ENCODE measurements around the gene COL1A2.

Gene COL1A2

DNA sequence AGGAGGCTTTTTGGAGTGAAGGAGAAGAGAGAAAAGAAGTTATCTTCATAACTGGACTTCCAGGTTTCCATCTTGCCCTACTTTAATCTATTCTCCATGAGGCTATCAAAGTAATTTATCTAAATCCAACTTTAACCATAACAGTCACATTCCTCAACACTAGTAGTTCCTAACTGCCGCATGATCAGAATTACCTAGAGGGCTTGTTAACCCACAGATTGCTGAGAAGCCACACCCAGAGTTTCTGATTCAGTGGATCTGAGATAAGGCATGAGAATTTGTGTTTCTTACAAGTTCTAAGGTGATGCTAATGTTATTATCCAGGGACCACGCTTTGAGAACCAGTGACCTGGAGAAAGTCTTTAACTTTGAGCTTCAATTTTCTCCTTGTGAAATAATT lies 8.3 kb upstream of the COL1A2 start:
- DNase-seq = no peak

DNA sequence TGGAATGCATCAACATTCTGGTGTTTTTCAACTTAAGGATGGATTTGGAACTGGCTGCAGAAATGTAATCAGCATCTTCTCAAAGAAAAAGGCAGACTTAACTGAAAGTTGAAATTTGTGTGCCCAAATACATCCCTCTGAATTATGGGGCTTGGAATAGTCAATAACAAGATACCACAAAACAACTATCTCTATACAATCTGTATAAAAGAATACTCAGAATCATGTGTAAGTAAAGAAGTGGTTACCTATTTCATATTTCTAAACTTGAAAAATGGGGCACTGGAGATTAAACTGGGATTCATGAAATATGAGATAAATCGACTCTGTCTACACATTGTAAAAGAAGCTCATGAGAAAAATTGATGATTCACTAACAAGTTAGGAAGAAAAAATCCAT lies 6.2 kb upstream of the COL1A2 start:
- no peak for DNase-seq

DNA sequence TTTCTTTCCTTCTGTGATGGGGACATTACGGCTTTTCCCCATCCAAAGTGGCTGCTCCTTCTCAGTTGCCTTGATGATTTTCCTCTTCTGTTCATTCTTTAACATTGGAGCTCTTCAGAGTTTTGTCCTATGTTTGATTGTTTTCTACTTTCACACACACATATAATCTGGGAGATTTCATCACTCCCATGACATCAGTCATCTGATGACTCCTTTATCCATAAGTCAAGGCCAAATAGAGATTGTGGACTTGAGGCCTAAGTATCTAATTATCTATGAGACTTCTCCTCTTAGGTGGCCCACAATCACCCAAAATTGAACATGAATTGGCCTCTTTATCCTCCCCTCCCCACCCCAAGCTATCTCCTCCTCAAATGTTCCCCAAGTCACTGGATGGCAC lies 5.3 kb upstream of the COL1A2 start:
- no peak for DNase-seq

DNA sequence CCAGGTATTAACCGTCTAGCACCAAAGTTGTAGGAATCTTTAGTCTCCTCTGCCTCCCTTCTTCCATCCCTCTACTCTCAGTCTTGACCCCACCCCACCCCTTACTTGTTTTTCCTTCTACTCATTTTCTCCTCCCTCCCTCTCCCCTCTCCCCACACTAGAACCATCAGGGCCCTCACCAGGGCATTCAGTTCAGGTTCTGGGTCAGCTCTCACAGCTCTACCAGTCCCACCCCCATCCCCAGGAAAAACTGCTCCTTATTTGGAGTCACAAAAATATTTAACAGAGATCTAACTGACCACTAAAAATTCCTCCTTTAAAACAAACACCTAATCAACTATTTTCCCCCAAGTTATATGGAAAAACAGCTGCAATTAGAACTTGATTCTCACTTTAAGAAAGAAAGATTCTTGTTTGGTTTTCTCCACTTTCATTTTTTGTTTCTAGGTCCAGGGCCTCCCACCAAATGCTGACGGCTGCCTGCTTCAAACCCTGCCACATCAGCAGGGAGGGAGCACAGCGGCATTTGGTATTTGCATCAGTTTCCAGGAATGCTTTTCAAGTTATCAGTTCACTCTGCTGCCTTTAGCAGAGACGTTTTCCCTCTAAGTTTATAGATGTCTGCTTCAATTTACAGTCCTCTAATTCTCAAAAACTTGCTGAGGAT lies 2.8 kb upstream of the COL1A2 start:
- DNase-seq = no peak

DNA sequence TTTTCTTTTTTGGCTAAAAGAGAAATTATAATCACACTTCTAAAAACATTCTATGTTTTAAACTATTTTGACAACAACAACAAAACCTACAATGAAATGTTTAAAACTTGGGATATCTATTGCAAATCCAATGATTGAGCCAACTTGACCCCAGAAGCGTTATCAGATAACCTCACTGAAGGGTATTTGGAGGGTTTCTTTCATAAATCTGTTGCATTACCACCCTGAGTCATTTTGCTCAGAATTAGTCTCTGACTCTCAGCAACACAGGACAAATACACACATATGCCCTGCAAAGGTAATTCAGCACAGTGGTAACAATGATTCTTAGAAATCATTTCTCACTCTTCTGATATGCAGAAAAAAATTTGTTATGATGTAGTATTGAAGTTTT lies 2.3 kb upstream of the COL1A2 start:
- no peak for DNase-seq

DNA sequence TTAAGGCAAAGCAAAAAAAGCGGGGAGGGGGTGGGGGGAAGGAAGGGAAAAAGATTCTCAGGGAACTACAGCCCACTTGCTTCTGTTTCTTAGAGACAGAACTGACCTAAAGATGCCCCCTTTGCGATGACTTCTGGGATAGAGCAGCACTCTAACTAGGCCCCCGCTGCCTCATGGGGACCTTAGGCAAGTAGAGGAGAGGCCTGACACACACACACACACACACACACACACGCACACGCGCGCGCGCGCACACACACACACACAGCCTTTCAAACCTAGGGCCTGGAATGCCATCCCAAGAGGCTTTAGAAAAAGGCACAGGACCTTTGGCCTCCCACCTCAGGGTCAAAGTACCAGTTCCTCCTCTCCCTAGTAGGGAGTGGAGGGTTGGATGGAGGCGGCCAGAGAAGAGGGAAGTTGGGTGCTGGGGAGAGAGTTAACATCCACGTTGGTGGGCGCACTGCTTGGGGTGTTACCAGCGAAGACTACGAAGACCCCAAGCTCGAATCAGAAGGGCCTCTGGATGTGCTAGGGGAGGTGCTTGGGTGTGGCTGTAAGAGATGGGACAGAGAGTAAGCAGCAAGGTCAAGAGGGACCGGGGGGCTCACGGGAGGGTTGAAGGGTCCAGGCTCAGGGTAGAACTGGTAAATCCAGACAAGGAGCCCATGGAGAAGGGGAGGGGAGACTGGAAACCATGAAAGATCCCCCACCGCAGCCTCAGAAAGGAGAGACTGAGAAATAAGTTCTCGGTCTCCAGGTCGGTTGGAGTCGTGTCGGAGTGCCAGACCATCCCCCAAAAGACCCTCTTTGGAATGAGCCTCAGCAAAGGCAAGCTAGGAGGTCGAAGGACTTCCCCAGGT lies 1.2 kb upstream of the COL1A2 start:
- no peak for DNase-seq

DNA sequence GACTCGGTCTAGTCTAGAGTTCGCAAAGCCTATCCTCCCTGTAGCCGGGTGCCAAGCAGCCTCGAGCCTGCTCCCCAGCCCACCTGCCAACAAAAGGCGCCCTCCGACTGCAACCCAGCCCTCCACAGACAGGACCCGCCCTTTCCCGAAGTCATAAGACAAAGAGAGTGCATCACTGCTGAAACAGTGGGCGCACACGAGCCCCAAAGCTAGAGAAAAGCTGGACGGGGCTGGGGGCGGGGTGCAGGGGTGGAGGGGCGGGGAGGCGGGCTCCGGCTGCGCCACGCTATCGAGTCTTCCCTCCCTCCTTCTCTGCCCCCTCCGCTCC lies 622 bp upstream of the COL1A2 start:
- DNase-seq = no peak

DNA sequence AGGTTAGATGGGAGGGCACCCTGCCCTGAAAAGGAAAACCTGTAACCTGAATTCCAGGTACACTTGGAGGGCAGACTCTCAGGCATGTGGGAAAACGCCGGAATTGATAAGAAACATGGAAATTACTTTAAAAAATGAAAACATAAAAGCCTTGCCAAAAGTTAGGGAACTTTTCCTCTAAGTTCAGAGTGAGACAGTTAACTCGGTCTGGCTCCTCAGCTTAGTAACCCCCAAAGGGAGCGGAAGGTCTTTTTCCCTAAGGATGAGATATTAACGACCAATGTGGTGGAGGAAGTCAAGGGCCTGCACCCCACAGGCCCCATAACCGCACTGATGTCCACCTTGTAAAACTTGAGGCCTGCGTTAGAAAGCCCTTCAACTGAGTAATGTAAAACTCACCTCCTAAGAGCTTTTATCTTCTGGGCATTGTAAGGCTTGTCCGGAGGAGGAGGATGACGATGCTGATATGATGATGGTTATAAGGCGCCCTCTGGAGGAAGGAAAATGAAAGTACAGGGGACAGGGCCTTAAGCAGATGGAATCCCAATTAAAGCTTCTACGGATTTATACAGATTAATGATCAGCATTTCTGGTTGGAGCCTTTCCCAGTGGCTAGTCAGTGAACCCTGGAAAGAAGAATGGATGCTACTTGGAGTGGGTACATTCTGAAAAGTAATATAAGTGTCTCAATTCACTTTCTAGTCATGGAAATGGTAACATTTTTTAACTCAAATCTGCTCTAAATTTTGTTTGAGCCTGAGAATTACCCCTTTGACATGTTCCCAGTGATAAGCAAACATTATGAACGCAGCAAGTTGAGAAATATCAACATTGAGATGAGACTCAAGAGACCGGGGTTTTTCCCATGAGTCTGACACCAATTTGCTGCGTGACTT lies 694 bp downstream of the COL1A2 start:
- DNase-seq = no peak

DNA sequence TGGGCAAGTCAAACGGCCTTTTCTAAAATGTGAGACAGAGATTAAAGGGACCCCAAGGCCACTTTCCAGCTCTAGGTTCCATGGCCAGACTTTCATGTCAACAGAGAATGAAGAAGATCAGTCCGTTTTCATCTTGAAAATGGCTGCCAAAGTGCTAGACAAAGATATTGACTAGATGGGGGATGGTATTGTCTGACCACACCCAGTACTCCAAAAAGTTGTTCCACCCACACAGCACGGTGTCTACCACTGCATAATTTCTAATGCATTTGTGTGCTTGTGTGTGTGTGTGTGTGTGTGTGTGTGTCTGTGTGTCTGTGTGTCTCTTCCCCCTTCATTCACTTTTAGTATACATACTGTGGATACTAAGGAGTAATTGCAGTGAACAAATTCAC lies 1.3 kb downstream of the COL1A2 start:
- no peak for DNase-seq

DNA sequence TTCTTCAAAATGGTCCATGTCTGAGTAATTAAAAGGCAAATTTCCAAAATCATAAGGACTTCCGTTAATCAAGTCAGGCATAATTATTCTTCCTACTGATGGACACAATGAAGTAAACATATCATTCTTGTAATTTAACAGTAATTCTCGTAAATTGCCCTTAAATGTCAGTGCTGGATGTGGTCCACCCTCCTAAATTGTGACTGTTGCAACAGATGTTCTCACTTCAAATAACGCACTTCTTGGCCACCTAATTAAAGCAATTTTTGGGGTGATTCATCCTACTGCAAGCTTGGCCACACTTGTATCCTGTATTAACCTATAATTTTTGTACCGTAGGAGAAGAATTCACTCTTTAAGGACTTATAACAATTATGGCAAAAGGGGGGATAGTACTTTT lies 1.9 kb downstream of the COL1A2 start:
- DNase-seq = no peak

DNA sequence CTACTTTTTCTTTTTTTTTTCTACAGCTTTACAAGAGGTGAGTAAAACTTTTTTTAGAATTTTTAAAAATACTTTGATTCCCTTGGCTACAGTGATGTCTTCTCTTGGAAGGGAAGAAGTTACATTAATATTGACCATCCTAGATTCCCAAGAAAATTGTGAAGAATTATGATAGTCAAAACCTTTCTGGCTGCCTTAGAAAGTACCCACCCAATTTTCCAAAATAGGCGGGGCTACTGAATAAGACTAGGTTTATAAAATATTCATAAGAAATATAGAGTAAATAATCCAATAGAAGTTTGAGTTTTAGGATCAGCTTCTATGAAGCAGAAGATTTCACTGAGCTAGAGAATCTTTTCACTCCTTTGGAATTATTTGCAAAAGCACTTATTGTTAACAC lies 3.0 kb downstream of the COL1A2 start:
- no peak for DNase-seq

DNA sequence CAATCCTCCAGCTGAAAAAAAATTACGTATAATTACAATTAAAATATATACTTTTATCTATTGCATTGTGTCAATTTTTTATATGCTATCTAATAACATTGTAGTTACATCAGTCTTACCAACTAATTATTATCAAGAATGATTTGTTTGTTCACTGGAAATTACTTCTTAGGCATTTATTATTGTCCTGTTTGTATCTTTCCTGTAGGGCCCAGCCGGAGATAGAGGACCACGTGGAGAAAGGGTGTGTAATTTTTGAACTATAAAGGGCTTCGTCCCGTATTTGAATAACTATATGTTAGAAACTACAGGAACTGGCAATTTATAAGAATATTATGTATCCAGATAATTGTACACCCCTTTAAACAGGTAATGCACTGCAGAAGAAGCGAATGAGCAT lies 4.1 kb downstream of the COL1A2 start:
- no peak for DNase-seq

DNA sequence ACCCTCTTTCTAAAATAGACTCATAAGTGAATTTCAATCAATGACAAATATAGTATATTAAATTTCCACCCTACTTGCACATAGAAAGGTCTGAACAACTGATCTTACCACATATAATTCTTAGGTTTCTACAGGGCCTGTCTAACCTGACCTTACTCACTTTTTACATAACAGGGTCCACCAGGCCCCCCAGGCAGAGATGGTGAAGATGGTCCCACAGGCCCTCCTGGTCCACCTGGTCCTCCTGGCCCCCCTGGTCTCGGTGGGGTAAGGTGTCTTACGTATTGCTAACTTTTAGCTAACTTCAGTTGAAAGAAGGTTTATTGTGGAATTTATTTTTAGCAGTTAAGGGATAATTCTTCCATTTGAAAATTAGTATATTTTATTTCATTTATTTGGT lies 5.3 kb downstream of the COL1A2 start:
- no peak for DNase-seq

DNA sequence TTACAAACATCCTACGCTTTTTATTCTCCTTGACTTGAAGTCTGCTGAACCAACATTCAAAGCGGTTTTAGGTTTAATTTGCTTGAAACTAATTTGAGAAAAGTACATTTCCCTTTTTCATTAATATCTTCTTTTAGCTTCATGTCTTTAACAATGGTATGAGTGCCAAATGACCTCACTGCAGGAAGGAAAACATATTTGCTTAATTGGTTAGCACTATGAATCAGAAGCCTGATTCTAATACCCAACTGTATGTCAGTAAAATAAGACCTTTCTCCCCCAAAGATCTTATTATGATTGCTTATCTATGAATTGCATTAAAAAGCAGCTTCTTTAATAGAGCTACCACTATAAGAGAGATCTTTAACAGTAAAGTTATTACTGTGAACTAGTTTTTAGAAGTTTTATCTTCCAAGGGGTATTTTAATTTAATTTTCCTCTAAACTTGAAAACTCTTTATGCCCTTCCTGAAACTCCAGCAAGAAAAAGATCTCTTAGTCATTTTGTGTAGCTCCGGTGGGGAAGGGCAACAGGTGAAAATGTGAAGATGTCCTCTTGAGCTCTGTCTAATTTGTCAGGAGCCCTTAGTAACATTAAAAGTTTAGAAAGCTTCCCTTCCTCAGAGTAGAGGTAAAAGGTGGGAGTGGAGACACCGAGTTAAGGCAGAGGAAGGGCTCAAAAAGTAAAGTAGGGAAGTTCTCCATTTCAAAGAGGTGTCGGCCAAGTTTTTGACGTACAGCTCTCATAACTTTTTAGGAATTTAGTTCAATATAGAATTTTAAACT lies 6.1 kb downstream of the COL1A2 start:
- DNase-seq = no peak

DNA sequence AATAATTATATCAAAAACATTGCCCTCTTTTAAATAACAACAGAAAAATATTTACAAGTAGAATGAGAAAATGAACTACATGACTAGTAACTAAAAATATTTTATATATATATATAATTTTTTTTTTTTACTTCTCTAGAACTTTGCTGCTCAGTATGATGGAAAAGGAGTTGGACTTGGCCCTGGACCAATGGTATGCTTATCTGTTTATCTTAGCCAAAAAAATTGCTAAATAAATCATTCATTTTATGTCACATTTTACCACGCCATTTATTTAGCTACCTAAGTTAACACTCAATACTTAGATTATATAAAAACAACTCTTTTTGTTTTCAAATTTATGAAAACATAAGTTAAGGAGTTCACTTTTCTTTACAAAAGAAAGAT lies 6.7 kb downstream of the COL1A2 start:
- no peak for DNase-seq

DNA sequence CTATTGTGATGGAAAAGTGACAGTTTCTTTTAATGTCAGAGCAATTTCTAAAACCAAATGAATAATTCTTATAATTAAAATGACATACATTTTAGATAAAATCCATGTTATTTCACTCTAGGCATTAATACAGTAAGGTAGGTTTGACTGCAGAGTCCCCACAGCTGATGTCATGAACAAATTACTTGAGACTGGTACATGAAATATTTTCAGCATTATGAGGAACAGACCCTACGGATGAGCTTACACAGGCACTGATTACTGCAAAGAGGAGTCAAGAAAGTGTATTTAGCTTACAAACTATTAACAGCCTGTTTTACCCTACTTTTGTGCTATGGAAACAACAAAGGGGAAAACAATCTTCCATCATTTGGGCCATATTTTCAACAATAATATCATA lies 8.9 kb downstream of the COL1A2 start:
- DNase-seq = no peak

DNA sequence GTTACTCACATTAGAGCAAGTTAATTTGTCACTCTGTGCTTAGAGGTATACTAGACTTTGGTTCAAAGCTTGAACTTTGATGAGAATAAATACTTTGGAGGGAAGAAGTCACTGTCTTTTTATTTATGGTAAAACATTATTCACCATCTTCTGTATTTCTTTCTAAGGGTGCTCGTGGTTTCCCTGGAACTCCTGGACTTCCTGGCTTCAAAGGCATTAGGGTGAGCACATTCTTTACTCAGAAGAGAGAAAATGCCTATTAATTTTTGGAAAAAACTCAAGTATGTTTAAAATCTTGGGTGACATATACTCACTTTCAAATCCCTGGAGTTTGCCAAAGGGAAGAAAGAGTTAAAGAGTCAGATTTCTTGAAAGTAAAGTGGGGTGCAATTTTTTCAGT lies 10.8 kb downstream of the COL1A2 start:
- DNase-seq = no peak

DNA sequence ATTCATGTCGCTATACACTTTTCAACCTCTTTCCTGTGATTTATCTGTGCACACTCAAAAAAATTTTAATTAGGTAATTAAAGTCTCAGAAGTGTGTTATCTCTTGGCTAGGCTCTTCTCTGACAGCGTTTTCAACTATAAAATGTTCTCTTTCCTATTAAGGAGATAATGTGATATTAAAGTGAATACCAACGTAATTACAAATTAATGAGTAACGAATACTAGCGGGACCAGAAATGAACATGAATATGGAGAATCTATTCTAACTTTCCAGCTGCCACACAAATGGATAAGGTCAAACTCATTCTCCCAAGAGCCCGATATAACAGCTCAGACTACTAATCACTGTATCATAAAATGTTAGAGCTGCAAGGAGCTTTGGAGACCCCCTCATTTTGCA lies 12.0 kb downstream of the COL1A2 start:
- DNase-seq = no peak

DNA sequence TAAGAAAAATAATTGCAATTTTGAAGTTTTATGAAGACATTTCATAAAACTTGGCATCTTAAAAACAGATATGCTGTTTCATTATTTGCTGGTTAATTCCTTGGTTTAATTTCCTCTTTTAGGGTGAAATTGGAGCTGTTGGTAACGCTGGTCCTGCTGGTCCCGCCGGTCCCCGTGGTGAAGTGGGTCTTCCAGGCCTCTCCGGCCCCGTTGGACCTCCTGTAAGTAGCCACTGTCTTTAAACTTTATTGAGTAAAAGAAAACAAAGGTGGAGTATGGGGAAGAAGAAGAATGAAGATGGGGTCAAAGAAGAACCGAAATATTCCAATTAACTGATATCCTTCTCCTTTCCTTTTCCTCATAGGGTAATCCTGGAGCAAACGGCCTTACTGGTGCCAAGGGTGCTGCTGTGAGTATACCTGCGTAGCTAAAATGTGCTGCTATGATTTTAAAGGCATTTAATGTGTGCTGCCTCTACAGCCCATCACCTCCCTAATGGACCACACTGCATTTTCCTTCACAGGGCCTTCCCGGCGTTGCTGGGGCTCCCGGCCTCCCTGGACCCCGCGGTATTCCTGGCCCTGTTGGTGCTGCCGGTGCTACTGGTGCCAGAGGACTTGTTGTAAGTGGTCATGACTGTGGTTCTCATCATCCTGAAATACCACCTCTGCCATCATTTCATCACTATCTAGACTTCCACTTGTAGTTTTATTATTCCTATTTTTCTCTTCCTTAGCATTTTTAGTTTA lies 14.7 kb downstream of the COL1A2 start:
- DNase-seq = no peak

DNA sequence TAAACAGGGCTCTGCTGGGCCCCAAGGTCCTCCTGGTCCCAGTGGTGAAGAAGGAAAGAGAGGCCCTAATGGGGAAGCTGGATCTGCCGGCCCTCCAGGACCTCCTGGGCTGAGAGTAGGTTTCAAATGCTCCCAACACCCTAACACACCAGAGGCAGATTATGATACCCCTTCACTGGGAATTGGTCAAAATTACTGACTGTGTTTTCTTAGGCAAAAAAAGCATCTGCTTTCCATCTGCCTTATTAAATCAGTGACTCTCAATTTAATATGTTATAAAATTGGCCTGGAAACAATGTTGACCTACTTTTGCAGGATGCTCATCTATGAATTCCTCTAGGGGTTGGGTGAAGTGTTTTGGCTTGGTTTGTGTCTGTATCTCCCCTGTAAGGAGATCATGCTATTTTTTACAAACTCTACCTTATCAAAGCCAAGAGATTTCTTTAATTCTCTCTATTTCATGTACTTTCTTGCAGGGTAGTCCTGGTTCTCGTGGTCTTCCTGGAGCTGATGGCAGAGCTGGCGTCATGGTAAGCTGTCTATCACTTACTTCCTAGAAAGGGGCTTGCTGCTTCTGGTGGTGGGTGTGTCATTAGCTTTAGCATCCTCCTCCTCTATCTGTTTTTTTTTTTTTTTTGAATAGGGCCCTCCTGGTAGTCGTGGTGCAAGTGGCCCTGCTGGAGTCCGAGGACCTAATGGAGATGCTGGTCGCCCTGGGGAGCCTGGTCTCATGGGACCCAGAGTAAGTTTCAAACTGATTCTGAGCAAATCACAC lies 15.9 kb downstream of the COL1A2 start:
- DNase-seq = no peak

DNA sequence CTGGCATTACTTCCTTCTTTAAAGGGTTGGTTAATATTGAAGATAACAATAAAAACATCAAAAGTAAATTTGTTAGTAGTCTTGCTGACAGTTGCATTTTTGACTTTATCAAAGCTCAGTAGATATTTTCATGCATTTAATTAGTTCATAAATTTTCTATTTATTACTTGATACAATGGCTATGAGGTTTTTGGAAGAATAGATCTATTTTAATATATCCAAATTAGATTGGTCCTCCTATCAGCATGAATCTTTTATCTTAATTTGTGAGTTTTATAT lies 16.4 kb downstream of the COL1A2 start:
- DNase-seq = no peak
